ENCODE data around the gene NFIC.
"Not testable (repeated sequence)": the region's sequence is repeated elsewhere in the genome, so short reads cannot be mapped to it uniquely, and the experiment has no call there.

NFIC gene

DNA sequence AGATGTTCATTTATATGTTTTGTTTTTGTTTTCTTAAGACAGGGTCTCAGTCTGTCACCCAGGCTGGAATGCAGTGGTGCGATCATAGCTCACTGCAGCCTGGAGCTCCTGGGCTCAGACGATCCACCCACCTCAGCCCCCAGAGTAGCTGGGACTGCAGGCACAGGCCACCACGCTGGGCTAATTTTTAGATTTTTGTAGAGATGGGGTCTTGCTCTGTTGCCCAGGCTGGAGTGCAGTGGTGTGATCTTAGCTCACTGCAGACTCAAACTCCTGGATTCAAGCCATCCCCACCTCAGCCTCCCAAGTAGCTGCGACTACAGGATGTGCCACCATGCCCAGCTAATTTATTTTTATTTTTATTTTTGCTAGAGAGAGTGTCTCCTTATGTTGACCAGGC, 45.7 kb downstream of the NFIC start:
- Histone ChIP-seq H3K9me3 (ENCODE audit: control insufficient read depth, insufficient read depth, low read length) (no peaks in the 10 kb centered on the region), H3K36me3 (ENCODE audit: control insufficient read depth, insufficient read depth, low read length) (no peaks in the 10 kb centered on the region), H3K27me3 (ENCODE audit: control insufficient read depth, insufficient read depth, low read length) (no peaks in the 10 kb centered on the region), H3K9ac (ENCODE audit: low read depth, low read length) (no peak overlapping the region), H3K4me1 (ENCODE audit: control insufficient read depth, insufficient read depth, low read length) (no peaks in the 10 kb centered on the region), H3K4me3 (ENCODE audit: low read depth, low read length) (no peak overlapping the region)

DNA sequence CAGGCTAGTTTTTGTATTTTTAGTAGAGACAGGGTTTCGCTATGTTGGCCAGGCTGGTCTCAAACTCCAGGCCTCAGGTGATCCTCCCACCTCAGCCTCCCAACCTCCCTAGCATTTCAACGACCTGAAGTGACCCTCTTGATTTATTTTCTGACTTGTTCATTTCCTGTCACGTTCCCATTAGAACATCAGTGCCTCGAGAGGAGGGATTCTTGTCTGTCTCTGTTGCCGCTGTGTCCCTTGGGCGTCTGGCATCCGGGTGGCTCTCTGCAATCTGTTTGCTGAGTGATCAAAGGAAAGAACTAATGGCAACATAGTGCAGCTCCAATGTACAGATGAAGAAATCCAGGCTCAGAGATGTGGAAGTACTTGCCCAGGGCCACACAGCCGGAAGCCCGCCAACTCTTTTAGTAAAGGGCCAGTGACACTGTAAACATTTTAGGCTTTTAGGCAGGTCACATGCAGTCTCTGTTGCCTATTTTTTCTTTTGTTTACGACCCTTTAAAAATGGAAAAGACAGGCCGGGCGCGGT, 47.5 kb downstream of the NFIC start:
- no peak overlapping the region for H3K9ac ChIP-seq (ENCODE audit: low read depth, low read length)
- H3K36me3 ChIP-seq (ENCODE audit: control insufficient read depth, insufficient read depth, low read length): no peaks in the 10 kb centered on the region
- no peaks in the 10 kb centered on the region for H3K9me3 ChIP-seq (ENCODE audit: control insufficient read depth, insufficient read depth, low read length)
- no peaks in the 10 kb centered on the region for H3K27me3 ChIP-seq (ENCODE audit: control insufficient read depth, insufficient read depth, low read length)
- no peaks in the 10 kb centered on the region for H3K4me1 ChIP-seq (ENCODE audit: control insufficient read depth, insufficient read depth, low read length)
- no peak overlapping the region for H3K4me3 ChIP-seq (ENCODE audit: low read depth, low read length)

DNA sequence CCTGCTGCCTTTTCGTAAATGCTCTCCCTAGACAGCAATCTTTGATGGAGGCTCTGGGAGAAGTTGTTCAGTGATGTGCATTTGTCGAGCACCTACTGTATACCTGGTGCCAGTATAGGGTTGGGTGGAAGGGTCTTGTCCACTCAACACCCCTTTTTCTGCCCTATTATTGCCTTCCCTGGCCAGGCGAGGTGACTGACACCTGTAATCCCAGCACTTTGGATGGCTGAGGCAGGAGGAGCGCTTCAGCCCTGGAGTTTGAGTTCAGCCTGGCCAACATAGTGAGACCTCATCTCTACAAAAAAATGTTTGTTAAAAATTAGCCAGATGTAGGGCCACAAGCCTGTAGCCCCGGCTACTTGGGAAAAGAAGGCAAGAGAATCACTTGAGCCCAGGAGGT, 49.3 kb downstream of the NFIC start:
- no peaks in the 10 kb centered on the region for H3K9me3 ChIP-seq (ENCODE audit: control insufficient read depth, insufficient read depth, low read length)
- no peak overlapping the region for H3K9ac ChIP-seq (ENCODE audit: low read depth, low read length)
- H3K36me3 ChIP-seq (ENCODE audit: control insufficient read depth, insufficient read depth, low read length): no peaks in the 10 kb centered on the region
- H3K4me1 ChIP-seq (ENCODE audit: control insufficient read depth, insufficient read depth, low read length): no peaks in the 10 kb centered on the region
- H3K27me3 ChIP-seq (ENCODE audit: control insufficient read depth, insufficient read depth, low read length): no peaks in the 10 kb centered on the region
- no peak overlapping the region for H3K4me3 ChIP-seq (ENCODE audit: low read depth, low read length)

DNA sequence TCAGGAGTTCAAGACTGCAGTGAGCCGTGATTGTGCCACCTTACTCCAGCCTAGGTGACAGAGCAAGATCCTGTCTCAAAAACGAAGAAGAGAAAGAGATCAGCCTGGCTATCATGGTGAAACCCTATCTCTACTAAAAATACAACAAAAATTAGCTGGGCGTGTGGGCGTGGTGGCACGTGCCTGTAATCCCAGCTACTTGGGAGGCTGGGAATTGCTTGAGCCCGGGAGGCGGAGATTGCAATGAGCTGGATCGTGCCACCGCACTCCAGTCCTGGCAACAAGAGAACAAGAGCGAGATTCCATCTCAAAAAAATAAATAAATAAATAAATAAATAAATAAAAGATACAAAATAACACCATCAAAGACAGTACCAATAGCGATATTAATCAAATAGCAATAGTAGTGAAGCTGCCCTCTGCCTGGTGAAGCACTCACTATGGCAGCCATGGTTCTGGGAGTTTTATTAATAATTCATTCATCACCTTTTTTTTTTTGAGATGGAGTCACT, 53.9 kb downstream of the NFIC start:
- no peaks in the 10 kb centered on the region for H3K27me3 ChIP-seq (ENCODE audit: control insufficient read depth, insufficient read depth, low read length)
- H3K4me1 ChIP-seq (ENCODE audit: control insufficient read depth, insufficient read depth, low read length): no peaks in the 10 kb centered on the region
- no peaks in the 10 kb centered on the region for H3K36me3 ChIP-seq (ENCODE audit: control insufficient read depth, insufficient read depth, low read length)
- no peaks in the 10 kb centered on the region for H3K9me3 ChIP-seq (ENCODE audit: control insufficient read depth, insufficient read depth, low read length)
- H3K9ac ChIP-seq (ENCODE audit: low read depth, low read length): no peak overlapping the region
- H3K4me3 ChIP-seq (ENCODE audit: low read depth, low read length): no peak overlapping the region

DNA sequence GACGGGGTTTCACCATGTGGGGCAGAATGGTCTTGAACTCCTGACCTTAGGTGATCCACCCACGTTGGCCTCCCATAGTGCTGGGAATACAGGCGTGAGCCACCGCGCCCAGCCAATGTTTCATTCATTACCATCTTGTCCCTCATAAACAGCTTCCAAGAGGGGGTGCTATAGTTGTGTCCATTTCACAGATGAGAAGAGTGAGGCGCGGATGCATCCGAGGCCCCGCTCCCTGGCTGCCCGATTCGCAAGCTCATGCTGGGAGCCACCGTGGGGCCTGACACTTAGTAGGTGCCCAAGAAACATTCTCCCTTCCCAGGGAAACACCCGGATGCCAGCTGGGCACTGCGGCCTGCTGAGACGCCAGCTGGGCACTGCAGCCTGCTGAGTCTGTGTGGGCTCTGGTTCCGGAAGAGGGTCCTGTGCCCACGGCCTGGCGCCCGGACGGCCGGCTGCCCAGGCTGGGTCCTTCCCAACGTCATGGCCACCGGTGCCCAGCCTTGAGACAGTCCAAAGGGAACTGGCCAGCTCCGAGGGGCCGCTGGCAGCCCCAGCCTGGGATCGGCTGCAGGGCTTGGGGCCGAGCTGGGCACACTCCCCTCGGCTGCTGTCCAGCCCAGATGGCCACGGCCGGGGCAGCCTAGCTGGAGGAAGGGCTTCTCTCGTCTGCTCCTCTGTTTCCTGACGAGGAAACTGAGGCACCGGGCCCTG, 54.7 kb downstream of the NFIC start:
- H3K36me3 ChIP-seq (ENCODE audit: control insufficient read depth, insufficient read depth, low read length): no peaks in the 10 kb centered on the region
- no peak overlapping the region for H3K4me3 ChIP-seq (ENCODE audit: low read depth, low read length)
- no peaks in the 10 kb centered on the region for H3K4me1 ChIP-seq (ENCODE audit: control insufficient read depth, insufficient read depth, low read length)
- no peaks in the 10 kb centered on the region for H3K9me3 ChIP-seq (ENCODE audit: control insufficient read depth, insufficient read depth, low read length)
- no peaks in the 10 kb centered on the region for H3K27me3 ChIP-seq (ENCODE audit: control insufficient read depth, insufficient read depth, low read length)
- H3K9ac ChIP-seq (ENCODE audit: low read depth, low read length): no peak overlapping the region

DNA sequence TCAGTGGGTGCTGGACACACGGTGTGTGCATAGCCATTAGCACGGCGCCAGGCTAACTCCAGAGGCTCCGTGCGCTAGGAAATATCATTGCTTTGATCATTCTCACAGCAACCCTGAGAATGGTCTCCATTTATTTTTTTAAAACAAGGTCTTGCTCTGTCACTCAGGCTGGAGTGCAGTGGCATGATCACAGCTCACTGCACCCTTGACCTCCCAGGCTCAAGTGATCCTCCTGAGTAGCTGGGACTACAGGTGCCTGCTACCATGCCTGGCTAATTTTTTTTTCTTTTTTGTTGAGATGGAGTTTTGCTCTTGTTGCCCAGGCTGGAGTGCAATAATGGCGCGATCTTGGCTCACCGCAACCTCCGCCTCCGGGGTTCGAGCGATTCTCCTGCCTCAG, 55.3 kb downstream of the NFIC start:
- H3K9ac ChIP-seq (ENCODE audit: low read depth, low read length); H3K4me3 ChIP-seq (ENCODE audit: low read depth, low read length); H3K36me3 ChIP-seq (ENCODE audit: control insufficient read depth, insufficient read depth, low read length); H3K9me3 ChIP-seq (ENCODE audit: control insufficient read depth, insufficient read depth, low read length); H3K4me1 ChIP-seq (ENCODE audit: control insufficient read depth, insufficient read depth, low read length); H3K27me3 ChIP-seq (ENCODE audit: control insufficient read depth, insufficient read depth, low read length): not testable (repeated sequence)

DNA sequence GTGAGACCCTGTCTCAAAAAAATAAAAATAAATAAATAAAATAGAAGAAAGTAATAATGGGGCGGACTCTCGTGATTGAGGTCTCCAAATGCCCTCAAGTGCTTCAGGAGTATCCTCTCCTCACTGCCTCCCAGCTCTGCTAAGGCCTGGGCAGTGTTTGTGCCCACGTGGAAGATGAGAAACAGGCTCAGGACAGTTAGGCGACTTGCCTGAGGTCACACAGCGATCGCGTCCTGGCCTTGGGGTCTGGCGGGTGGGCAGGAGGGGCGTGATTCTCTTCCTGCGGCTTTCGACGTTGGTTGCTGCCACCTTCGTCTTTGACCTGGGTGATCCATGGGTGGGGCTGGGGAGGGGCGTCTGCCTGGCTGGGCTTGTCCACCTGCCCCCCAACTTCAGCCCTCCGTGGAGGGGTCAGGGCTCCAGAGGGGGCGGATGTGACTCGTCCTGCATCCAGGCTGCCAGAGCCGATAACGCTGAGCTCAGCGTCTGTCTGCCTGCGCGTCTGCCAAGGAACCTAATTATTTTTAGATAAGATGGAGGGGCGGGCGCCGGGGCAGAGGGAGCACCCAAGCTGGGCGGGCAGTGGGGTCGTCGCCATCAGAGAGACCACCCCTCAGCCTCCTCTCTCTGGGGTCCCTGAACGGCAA, 56.9 kb downstream of the NFIC start:
- Histone ChIP-seq H3K9me3 (ENCODE audit: control insufficient read depth, insufficient read depth, low read length) (no peaks in the 10 kb centered on the region), H3K36me3 (ENCODE audit: control insufficient read depth, insufficient read depth, low read length) (no peaks in the 10 kb centered on the region), H3K9ac (ENCODE audit: low read depth, low read length) (no peak overlapping the region), H3K4me1 (ENCODE audit: control insufficient read depth, insufficient read depth, low read length) (no peaks in the 10 kb centered on the region), H3K4me3 (ENCODE audit: low read depth, low read length) (no peak overlapping the region), H3K27me3 (ENCODE audit: control insufficient read depth, insufficient read depth, low read length) (no peaks in the 10 kb centered on the region)

DNA sequence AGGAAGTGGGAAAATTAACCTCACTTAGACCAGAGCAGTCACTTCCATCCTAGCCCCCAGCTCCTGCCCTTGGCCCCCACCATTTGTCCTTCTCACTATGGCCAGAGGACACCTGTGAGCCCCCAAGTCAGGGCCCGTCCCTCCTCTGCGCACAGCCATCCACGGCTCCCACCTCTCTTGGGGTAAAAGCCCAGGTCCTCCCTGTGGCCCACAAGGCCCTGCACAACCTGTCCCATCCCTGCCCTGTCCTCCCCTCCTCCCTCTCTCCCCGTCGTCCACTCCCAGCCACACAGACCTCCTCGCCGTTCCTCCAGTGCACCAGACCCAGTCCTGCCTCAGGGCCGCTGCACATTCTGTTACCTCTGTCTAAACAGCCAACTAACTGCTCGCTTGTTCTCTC, 60.0 kb downstream of the NFIC start:
- Histone ChIP-seq H3K36me3 (ENCODE audit: control insufficient read depth, insufficient read depth, low read length) (no peaks in the 10 kb centered on the region), H3K27me3 (ENCODE audit: control insufficient read depth, insufficient read depth, low read length) (no peaks in the 10 kb centered on the region), H3K9ac (ENCODE audit: low read depth, low read length) (no peak overlapping the region), H3K9me3 (ENCODE audit: control insufficient read depth, insufficient read depth, low read length) (no peaks in the 10 kb centered on the region), H3K4me3 (ENCODE audit: low read depth, low read length) (no peak overlapping the region), H3K4me1 (ENCODE audit: control insufficient read depth, insufficient read depth, low read length) (no peaks in the 10 kb centered on the region)

DNA sequence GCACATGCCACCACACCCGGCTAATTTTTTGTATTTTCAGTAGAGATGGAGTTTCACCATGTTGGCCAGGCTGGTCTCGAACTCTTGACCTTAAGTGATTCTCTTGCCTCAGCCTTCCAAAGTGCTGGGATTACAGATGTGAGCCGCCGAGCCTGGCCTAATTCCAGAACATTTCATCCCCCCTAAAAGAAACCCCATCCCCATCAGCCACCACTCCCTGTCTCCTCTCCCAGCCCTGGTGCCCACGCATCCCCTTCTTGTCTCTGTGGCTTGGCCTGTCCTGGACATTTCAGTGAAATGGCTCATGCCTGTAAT, 63.9 kb downstream of the NFIC start:
- not testable (repeated sequence) for H3K4me1 ChIP-seq (ENCODE audit: control insufficient read depth, insufficient read depth, low read length); H3K27me3 ChIP-seq (ENCODE audit: control insufficient read depth, insufficient read depth, low read length); H3K9ac ChIP-seq (ENCODE audit: low read depth, low read length); H3K9me3 ChIP-seq (ENCODE audit: control insufficient read depth, insufficient read depth, low read length); H3K36me3 ChIP-seq (ENCODE audit: control insufficient read depth, insufficient read depth, low read length); H3K4me3 ChIP-seq (ENCODE audit: low read depth, low read length)

DNA sequence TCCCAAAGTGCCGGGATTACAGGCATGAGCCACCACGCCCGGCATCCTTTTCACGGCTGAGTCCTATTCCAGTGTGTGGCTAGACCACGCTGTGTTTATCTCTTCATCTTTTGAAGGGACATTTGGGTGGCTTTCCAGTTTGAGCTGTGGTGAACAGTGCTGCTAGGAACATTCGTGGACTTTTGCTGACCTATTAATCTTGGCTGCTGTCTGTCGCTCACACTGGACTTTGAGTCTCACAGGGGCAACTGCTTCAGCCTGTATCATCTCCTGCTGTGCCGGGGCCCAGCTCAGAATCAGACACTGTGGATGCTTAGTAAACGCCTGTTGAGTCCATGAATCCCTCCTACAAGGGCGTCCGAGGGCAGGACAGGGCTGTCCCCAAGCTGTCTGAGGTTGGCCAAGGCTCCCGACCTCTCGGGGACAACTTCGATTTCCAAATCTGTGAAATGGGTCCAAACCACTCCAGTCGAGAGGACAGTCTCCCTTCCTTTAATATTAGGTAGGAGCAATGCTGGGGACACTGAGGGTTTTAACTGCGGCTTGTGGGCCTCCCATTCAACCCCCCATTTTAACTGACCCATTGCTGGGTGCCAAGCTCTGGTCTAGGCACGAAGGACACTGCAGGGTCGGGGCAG, 65.5 kb downstream of the NFIC start:
- Histone ChIP-seq H3K36me3 (ENCODE audit: control insufficient read depth, insufficient read depth, low read length) (no peaks in the 10 kb centered on the region), H3K27me3 (ENCODE audit: control insufficient read depth, insufficient read depth, low read length) (no peaks in the 10 kb centered on the region), H3K9ac (ENCODE audit: low read depth, low read length) (no peak overlapping the region), H3K4me3 (ENCODE audit: low read depth, low read length) (no peak overlapping the region), H3K9me3 (ENCODE audit: control insufficient read depth, insufficient read depth, low read length) (no peaks in the 10 kb centered on the region), H3K4me1 (ENCODE audit: control insufficient read depth, insufficient read depth, low read length) (no peaks in the 10 kb centered on the region)

DNA sequence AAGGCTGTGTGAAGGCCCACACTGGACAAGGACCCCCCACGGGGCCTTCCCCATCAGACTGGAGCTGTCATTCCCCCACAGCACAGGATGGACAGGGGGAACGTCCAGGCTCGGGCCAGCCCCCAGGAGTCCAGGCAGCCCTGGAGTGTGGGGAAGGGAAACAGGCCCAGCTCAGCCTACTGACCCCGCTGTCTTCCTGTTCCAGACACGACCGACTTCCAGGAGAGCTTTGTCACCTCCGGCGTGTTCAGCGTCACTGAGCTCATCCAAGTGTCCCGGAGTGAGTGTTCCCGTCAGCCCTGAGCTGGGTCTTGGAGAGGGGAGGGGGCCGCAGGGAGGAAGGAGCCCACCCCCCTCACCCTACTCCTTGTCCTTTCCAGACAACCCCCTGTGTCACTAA, 66.9 kb downstream of the NFIC start:
- Histone ChIP-seq H3K27me3 (ENCODE audit: control insufficient read depth, insufficient read depth, low read length) (no peaks in the 10 kb centered on the region), H3K9ac (ENCODE audit: low read depth, low read length) (no peak overlapping the region), H3K9me3 (ENCODE audit: control insufficient read depth, insufficient read depth, low read length) (no peaks in the 10 kb centered on the region), H3K36me3 (ENCODE audit: control insufficient read depth, insufficient read depth, low read length) (no peaks in the 10 kb centered on the region), H3K4me3 (ENCODE audit: low read depth, low read length) (no peak overlapping the region), H3K4me1 (ENCODE audit: control insufficient read depth, insufficient read depth, low read length) (no peaks in the 10 kb centered on the region)

Measured in iPS-15b (cell line).